MCF 10A (cell line): ENCODE data around the gene SLU7. TPM values are rescaled to one million over a fixed set of nuclear protein-coding genes. Genes with fewer than 3 reads are reported as not detected.
A peak's percentile ranks its signal among the peaks of the same experiment; 100 is the strongest.

Source experiments
- BruUV-seq: library from RNA; stranded (reverse); fragments of 400-500 nt; replicated peaks from 2 replicates; lab custom pipeline; 2021; lab: Mats Ljungman, UMichigan
- CTCF ChIA-PET: fragments of 300-600 bp; sonication (Branson Sonifier 250); formaldehyde crosslinking; extraction: SDS; loops from one replicate; lab custom pipeline; 2021; ENCODE audit warnings: antibody characterized with exemption, inconsistent platforms; lab: Yijun Ruan, JAX
- POLR2A ChIA-PET: fragments of 300-600, 350-650 bp; sonication (Branson Sonifier 250); formaldehyde crosslinking; extraction: SDS; loops from one replicate; lab custom pipeline; 2020; ENCODE audit warnings: antibody characterized with exemption, inconsistent platforms; lab: Yijun Ruan, JAX
- DNase-seq: peaks from one replicate; pipeline ENCODE4 v3.0.0-alpha.2; 2018; ENCODE audit not compliant: unreplicated experiment
- H3K27ac Mint-ChIP-seq: one replicate; pipeline ENCODE4 v1.8.0; 2022; ENCODE audit warnings: mild to moderate bottlenecking, low read depth, mixed read lengths; ENCODE audit not compliant: unreplicated experiment
- H3K27me3 Mint-ChIP-seq: one replicate; pipeline ENCODE4 v1.8.0; 2022; ENCODE audit warnings: mixed read lengths; ENCODE audit not compliant: insufficient read depth, unreplicated experiment
- H3K36me3 Mint-ChIP-seq: one replicate; pipeline ENCODE4 v1.8.0; 2022; ENCODE audit warnings: mild to moderate bottlenecking, moderate library complexity, mixed read lengths; ENCODE audit not compliant: insufficient read depth, unreplicated experiment
- H3K4me1 Mint-ChIP-seq: one replicate; pipeline ENCODE4 v1.8.0; 2022; ENCODE audit warnings: mixed read lengths; ENCODE audit not compliant: insufficient read depth, unreplicated experiment
- H3K4me3 Mint-ChIP-seq: one replicate; pipeline ENCODE4 v1.8.0; 2022; ENCODE audit warnings: mild to moderate bottlenecking, moderate library complexity, mixed read lengths; ENCODE audit not compliant: unreplicated experiment
- H3K9me3 Mint-ChIP-seq: one replicate; pipeline ENCODE4 v1.8.0; 2022; ENCODE audit warnings: mixed read lengths; ENCODE audit not compliant: unreplicated experiment
- intact Hi-C: fragments of 100-400 bp; cut with micrococcal nuclease; formaldehyde crosslinking; loops from 2 replicates; pipeline ENCODE4 v1.14.1; 2022
- total RNA-seq: library from RNA; stranded (reverse); gene quantifications from 2 replicates; pipeline ENCODE4 v1.2.3, GENCODE V29; 2022
- TF ChIP-seq, protein P1 (sequence below): fragments of 200-600 bp; IDR thresholded peaks from one replicate; pipeline ENCODE4 v1.8.0; 2022; ENCODE audit warnings: antibody characterized with exemption, mild to moderate bottlenecking; ENCODE audit not compliant: unreplicated experiment

The SLU7 gene
- total RNA-seq, 1 experiment from 2014 or later = 64.6 TPM

- intact Hi-C loops = no loop called here
- Mint-ChIP-seq H3K4me1 (peaks cover 31% of the 10 kb centered on the region), H3K36me3 (peaks cover 33% of the 10 kb centered on the region), H3K27me3 (no peaks in the 10 kb centered on the region), H3K4me3 (no peak overlapping the region), H3K9me3 (no peaks in the 10 kb centered on the region), H3K27ac (no peak overlapping the region)
- ChIA-PET CTCF (interaction anchor here (0.6 to 14.2 kb wide), 3 partner anchors 9 to 357 kb away, joined by 3 to 197 read pairs (median 3); no protein-coding TSS in a partner anchor), POLR2A (interaction anchor here (0.6 to 3.9 kb wide), 2 partner anchors 9 to 136 kb away, joined by 3 to 22 read pairs; partner anchors contain the start of gene SLU7)
- BruUV-seq = no TSS peak
- no peak for DNase-seq
- TF ChIP-seq, protein P1, sequence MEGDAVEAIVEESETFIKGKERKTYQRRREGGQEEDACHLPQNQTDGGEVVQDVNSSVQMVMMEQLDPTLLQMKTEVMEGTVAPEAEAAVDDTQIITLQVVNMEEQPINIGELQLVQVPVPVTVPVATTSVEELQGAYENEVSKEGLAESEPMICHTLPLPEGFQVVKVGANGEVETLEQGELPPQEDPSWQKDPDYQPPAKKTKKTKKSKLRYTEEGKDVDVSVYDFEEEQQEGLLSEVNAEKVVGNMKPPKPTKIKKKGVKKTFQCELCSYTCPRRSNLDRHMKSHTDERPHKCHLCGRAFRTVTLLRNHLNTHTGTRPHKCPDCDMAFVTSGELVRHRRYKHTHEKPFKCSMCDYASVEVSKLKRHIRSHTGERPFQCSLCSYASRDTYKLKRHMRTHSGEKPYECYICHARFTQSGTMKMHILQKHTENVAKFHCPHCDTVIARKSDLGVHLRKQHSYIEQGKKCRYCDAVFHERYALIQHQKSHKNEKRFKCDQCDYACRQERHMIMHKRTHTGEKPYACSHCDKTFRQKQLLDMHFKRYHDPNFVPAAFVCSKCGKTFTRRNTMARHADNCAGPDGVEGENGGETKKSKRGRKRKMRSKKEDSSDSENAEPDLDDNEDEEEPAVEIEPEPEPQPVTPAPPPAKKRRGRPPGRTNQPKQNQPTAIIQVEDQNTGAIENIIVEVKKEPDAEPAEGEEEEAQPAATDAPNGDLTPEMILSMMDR = no peak
Observed at GRCh38 chr5:160427607-160428006, 8.7 kb upstream of the SLU7 start.

GRCh38 chr5:160423099-160423498 lies 4.2 kb upstream of the SLU7 start:
- H3K4me3 Mint-ChIP-seq = peak overlapping the region; percentile 78
- peaks cover 19% of the 10 kb centered on the region for H3K36me3 Mint-ChIP-seq
- H3K4me1 Mint-ChIP-seq = peaks cover 47% of the 10 kb centered on the region
- ChIA-PET CTCF (interaction anchor here (14.2 kb wide), 1 partner anchor 17 kb away, joined by 197 read pairs; no protein-coding TSS in a partner anchor), POLR2A (interaction anchor here (1.0 to 10.5 kb wide), 7 partner anchors 10 to 414 kb away, joined by 3 to 272 read pairs (median 5); partner anchors contain the start of genes FAM200C and TTC1)
- intact Hi-C loops = loop anchor here (5.0 kb wide), 1 partner anchor 414 kb away; no protein-coding TSS in a partner anchor
- peak overlapping the region; percentile 86 for H3K27ac Mint-ChIP-seq
- DNase-seq = peak; percentile 77
- TF ChIP-seq, protein P1 = no peak
- H3K27me3 Mint-ChIP-seq = no peaks in the 10 kb centered on the region
- H3K9me3 Mint-ChIP-seq = peaks cover under 1% of the 10 kb centered on the region
- no TSS peak for BruUV-seq

GRCh38 chr5:160421625-160422258 lies 2.9 kb upstream of the SLU7 start, which contains the start of gene PTTG1:
Gene PTTG1 (plus strand): TSS chr5:160421855. CDS start chr5:160422313, 458 bp downstream.
- TF ChIP-seq, protein P1 = no peak
- ChIA-PET POLR2A (interaction anchor here (0.6 to 10.5 kb wide), 14 partner anchors 12 to 1420 kb away, joined by 3 to 272 read pairs (median 4); partner anchors contain the start of genes FAM200C and TTC1), CTCF (interaction anchor here (0.7 to 14.2 kb wide), 4 partner anchors 9 to 570 kb away, joined by 4 to 197 read pairs (median 6); partner anchors contain the start of gene FAM200C)
- H3K27me3 Mint-ChIP-seq = no peaks in the 10 kb centered on the region
- peak; percentile 100 for DNase-seq
- peaks cover 7% of the 10 kb centered on the region for H3K9me3 Mint-ChIP-seq
- H3K27ac Mint-ChIP-seq = peak within 1 kb of the TSS; percentile 86
- H3K4me3 Mint-ChIP-seq = peak within 1 kb of the TSS; percentile 78
- peaks cover 17% of the 10 kb centered on the region for H3K36me3 Mint-ChIP-seq
- intact Hi-C loops = loop anchor here (5.0 kb wide), 1 partner anchor 416 kb away; no protein-coding TSS in a partner anchor
- H3K4me1 Mint-ChIP-seq = peaks cover 55% of the 10 kb centered on the region
- TSS peak; percentile 51 for BruUV-seq

- intact Hi-C loops = loop anchor here (5.0 kb wide), 1 partner anchor 417 kb away; no protein-coding TSS in a partner anchor
- Mint-ChIP-seq H3K36me3 (peaks cover 20% of the 10 kb centered on the region), H3K9me3 (peaks cover 7% of the 10 kb centered on the region), H3K4me1 (peaks cover 57% of the 10 kb centered on the region), H3K27me3 (no peaks in the 10 kb centered on the region), H3K27ac (peak overlapping the region; percentile 99), H3K4me3 (peak overlapping the region; percentile 99)
- TF ChIP-seq, protein P1 = no peak
- BruUV-seq = no TSS peak
- ChIA-PET POLR2A (interaction anchor here (0.7 to 10.5 kb wide), 6 partner anchors 9 to 417 kb away, joined by 3 to 272 read pairs (median 8); partner anchors contain the start of genes FAM200C and TTC1), CTCF (interaction anchor here (0.7 to 14.2 kb wide), 3 partner anchors 10 to 398 kb away, joined by 3 to 197 read pairs (median 5); no protein-coding TSS in a partner anchor)
- DNase-seq = no peak
Observed at GRCh38 chr5:160420331-160420610, 1.4 kb upstream of the SLU7 start.
